Testis (tissue), 3 donors: ENCODE data around the gene CYFIP2. TPM values are rescaled to one million over a fixed set of nuclear protein-coding genes. Genes with fewer than 3 reads are reported as not detected.

Experiments used
- DNase-seq: peaks from one replicate; pipeline ENCODE4 v3.0.0-alpha.2; 2019
- H3K27ac ChIP-seq, 2 donors: fragments of 200-600 bp; sonication (generic); one replicate each; pipeline ENCODE4 v1.5.1; 2019
- H3K27me3 ChIP-seq: fragments of 200-600 bp; sonication (generic); one replicate; pipeline ENCODE4 v1.5.1; 2019
- H3K36me3 ChIP-seq: fragments of 200-600 bp; sonication (generic); one replicate; pipeline ENCODE4 v1.5.1; 2017; ENCODE audit warnings: low read depth; ENCODE audit errors: missing control alignments
- H3K4me1 ChIP-seq: fragments of 200-600 bp; sonication (generic); one replicate; pipeline ENCODE4 v1.5.1; 2019
- H3K4me3 ChIP-seq, 2 donors: fragments of 200-600 bp; sonication (generic); one replicate each; pipeline ENCODE4 v1.5.1; 2017 to 2019
- H3K9me3 ChIP-seq: fragments of 200-600 bp; sonication (generic); one replicate; pipeline ENCODE4 v1.5.1; 2017
- CTCF ChIP-seq, 3 experiments: fragments of 450-650 bp in 2 of 3; fragments of 200-600 bp in 1 of 3; sonication (generic) in 1 of 3; IDR thresholded peaks; one replicate each; pipeline ENCODE4 v1.5.1; 2016 to 2019; ENCODE audit warnings: antibody characterized with exemption in 3 of 3, mild to moderate bottlenecking in 2 of 3, moderate library complexity in 1 of 3
- POLR2A ChIP-seq: fragments of 450-650 bp; IDR thresholded peaks from one replicate; pipeline ENCODE4 v1.6.1; 2017; ENCODE audit warnings: antibody characterized with exemption, mild to moderate bottlenecking, moderate library complexity
- WGBS, 2 donors: methylation state at CpG; one replicate each; pipeline ENCODE4 v1.1.5; 2018; 5-methylcytosine and 5-hydroxymethylcytosine counted together
- intact Hi-C: fragments of 100-400 bp; cut with DNase I; formaldehyde crosslinking; loops from one replicate; pipeline ENCODE4 v1.15.1; 2023; ENCODE audit warnings: low total_unique reads
- polyA plus RNA-seq: library from polyadenylated mRNA; stranded (reverse); fragments of 350-450 nt; fragmentation: Illumina TruSeq; extraction: RNeasy Lipid Tissue Mini Kit (QIAGEN cat#74804); gene quantifications from one replicate; pipeline ENCODE4 v1.2.3, GENCODE V29; 2014; ENCODE audit warnings: low read depth, low replicate concordance; ENCODE audit not compliant: insufficient read depth
- total RNA-seq, 2 donors: library from RNA; depleted of rRNA; stranded (reverse); fragments of >200 nt; gene quantifications; one replicate each; pipeline ENCODE4 v1.2.3, GENCODE V29; 2016

CYFIP2 gene
- total and polyA plus RNA-seq, 3 donors from 2014 or later, result 21.7 to 41.4 (median 32.1) TPM

- H3K36me3 ChIP-seq, result no peaks in the 10 kb centered on the region
- H3K27me3 ChIP-seq, result no peaks in the 10 kb centered on the region
- no peak overlapping the region for H3K27ac ChIP-seq
- 63 to 69% methylated on average over 8 of the region's 8 CpGs for whole genome bisulfite sequencing, 2 donors
- H3K4me1 ChIP-seq, result no peaks in the 10 kb centered on the region
- intact Hi-C loops, result no loop called here
- H3K4me3 ChIP-seq, result no peak overlapping the region
- no peaks in the 10 kb centered on the region for H3K9me3 ChIP-seq
- no peak for TF ChIP-seq CTCF (IDR thresholded peaks at IDR 0.05)
- no peak for TF ChIP-seq POLR2A
- DNase-seq, result no peak
These were observed 37.9 kb downstream of the CYFIP2 start for GRCh38 chr5:157303667-157304327.

- intact Hi-C loops, result no loop called here
- Histone ChIP-seq H3K4me1 (peaks cover 7% of the 10 kb centered on the region), H3K27ac (no peak overlapping the region), H3K36me3 (no peaks in the 10 kb centered on the region), H3K4me3 (no peak overlapping the region), H3K9me3 (no peaks in the 10 kb centered on the region), H3K27me3 (no peaks in the 10 kb centered on the region)
- 89 to 100% methylated on average over 4 of the region's 4 CpGs for WGBS, 2 donors
- DNase-seq, result no peak
- TF ChIP-seq POLR2A (no peak), CTCF (IDR thresholded peaks at IDR 0.05) (no peak)
These were observed 40.2 kb downstream of the CYFIP2 start for GRCh38 chr5:157306081-157306480.

- no peak for TF ChIP-seq CTCF (IDR thresholded peaks at IDR 0.05)
- TF ChIP-seq POLR2A, result no peak
- WGBS, 2 donors, result 86 to 88% methylated on average over 10 of the region's 10 CpGs
- Histone ChIP-seq H3K27me3 (no peaks in the 10 kb centered on the region), H3K4me3 (no peak overlapping the region), H3K36me3 (no peaks in the 10 kb centered on the region), H3K27ac (no peak overlapping the region), H3K9me3 (no peaks in the 10 kb centered on the region), H3K4me1 (peaks cover 7% of the 10 kb centered on the region)
- DNase-seq, result no peak
- intact Hi-C loops, result no loop called here
These were observed 41.0 kb downstream of the CYFIP2 start for GRCh38 chr5:157306692-157307471.

- Histone ChIP-seq H3K27ac (no peak overlapping the region), H3K27me3 (no peaks in the 10 kb centered on the region), H3K9me3 (no peaks in the 10 kb centered on the region), H3K36me3 (no peaks in the 10 kb centered on the region), H3K4me3 (no peak overlapping the region), H3K4me1 (peaks cover 7% of the 10 kb centered on the region)
- intact Hi-C loops, result no loop called here
- 52 to 75% methylated on average over 8 of the region's 8 CpGs for WGBS, 2 donors
- TF ChIP-seq POLR2A (no peak), CTCF (IDR thresholded peaks at IDR 0.05) (no peak)
- DNase-seq, result no peak
These were observed 43.0 kb downstream of the CYFIP2 start for GRCh38 chr5:157308836-157309465.
